Neural progenitor cell (in vitro differentiated cells): ENCODE results near the gene PHF12. TPM values are rescaled to one million over a fixed set of nuclear protein-coding genes. Genes with fewer than 3 reads are reported as not detected.

Source experiments
- DNase-seq: peaks from one replicate; pipeline ENCODE4 v3.0.0-alpha.2; 2016; ENCODE audit warnings: low spot score
- H2AFZ ChIP-seq: fragments of 200-600 bp; sonication (generic); replicated peaks from 2 replicates; pipeline ENCODE4 v1.6.1; 2016; ENCODE audit warnings: antibody characterized with exemption
- H3F3A ChIP-seq: fragments of 200-600 bp; sonication (generic); 2 replicates; pipeline ENCODE4 v1.6.1; 2016; ENCODE audit warnings: antibody characterized with exemption, low read depth
- H3K27ac ChIP-seq: fragments of 200-600 bp; sonication (generic); 2 replicates; pipeline ENCODE4 v1.5.1; 2016; ENCODE audit warnings: mild to moderate bottlenecking
- H3K27me3 ChIP-seq: fragments of 200-600 bp; sonication (generic); 2 replicates; pipeline ENCODE4 v1.6.1; 2016; ENCODE audit warnings: mild to moderate bottlenecking, moderate library complexity
- H3K36me3 ChIP-seq: fragments of 200-600 bp; sonication (generic); 2 replicates; pipeline ENCODE4 v1.5.1; 2016
- H3K4me1 ChIP-seq: fragments of 200-600 bp; sonication (generic); 2 replicates; pipeline ENCODE4 v1.6.1; 2016; ENCODE audit warnings: mixed run types
- H3K4me2 ChIP-seq: fragments of 200-600 bp; sonication (generic); 2 replicates; pipeline ENCODE4 v1.6.1; 2016
- H3K4me3 ChIP-seq: fragments of 200-600 bp; sonication (generic); 2 replicates; pipeline ENCODE4 v1.5.1; 2016
- H3K79me2 ChIP-seq: fragments of 200-600 bp; sonication (generic); 2 replicates; pipeline ENCODE4 v1.6.1; 2016; ENCODE audit warnings: low read depth
- H3K9ac ChIP-seq: fragments of 200-600 bp; sonication (generic); 2 replicates; pipeline ENCODE4 v1.6.1; 2016
- H3K9me3 ChIP-seq: fragments of 200-600 bp; sonication (generic); 2 replicates; pipeline ENCODE4 v1.5.1; 2016; ENCODE audit warnings: low read depth
- H4K20me1 ChIP-seq: fragments of 200-600 bp; sonication (generic); 2 replicates; pipeline ENCODE4 v1.6.1; 2016; ENCODE audit warnings: low read depth
- H3K27ac Mint-ChIP-seq: 3 replicates; pipeline ENCODE4 v1.8.0; 2021; ENCODE audit warnings: mixed read lengths
- H3K27me3 Mint-ChIP-seq: 2 replicates; pipeline ENCODE4 v1.8.0; 2022; ENCODE audit warnings: low read depth, mild to moderate bottlenecking, inconsistent platforms, moderate library complexity, mixed read lengths; ENCODE audit not compliant: insufficient read depth
- H3K36me3 Mint-ChIP-seq: 3 replicates; pipeline ENCODE4 v1.8.0; 2021; ENCODE audit warnings: mixed read lengths
- H3K4me1 Mint-ChIP-seq: 3 replicates; pipeline ENCODE4 v1.8.0; 2021; ENCODE audit warnings: mixed read lengths
- H3K4me3 Mint-ChIP-seq: 3 replicates; pipeline ENCODE4 v1.8.0; 2021; ENCODE audit warnings: mild to moderate bottlenecking, moderate library complexity, mixed read lengths
- H3K9me3 Mint-ChIP-seq: 3 replicates; pipeline ENCODE4 v1.8.0; 2020; ENCODE audit warnings: mixed read lengths
- CTCF ChIP-seq: fragments of 200-600 bp; sonication (generic); IDR thresholded peaks from 2 replicates; pipeline ENCODE4 v1.5.1; 2017; ENCODE audit warnings: antibody characterized with exemption, mild to moderate bottlenecking
- EZH2 ChIP-seq: fragments of 200-600 bp; sonication (generic); IDR thresholded peaks from 2 replicates; pipeline ENCODE4 v1.6.1; 2017; ENCODE audit warnings: antibody characterized with exemption, mild to moderate bottlenecking, moderate library complexity
- EZH2phosphoT487 ChIP-seq: fragments of 200-600 bp; sonication (generic); IDR thresholded peaks from 2 replicates; pipeline ENCODE4 v1.6.1; 2017; ENCODE audit warnings: antibody characterized with exemption
- total RNA-seq: library from RNA; depleted of rRNA; stranded (reverse); fragments of >200 nt; gene quantifications from 2 replicates; pipeline ENCODE4 v1.2.3, GENCODE V29; 2015; ENCODE audit warnings: low replicate concordance

The PHF12 gene
- total RNA-seq, 1 donor from 2014 or later: 49.1 TPM

- H3K9ac ChIP-seq: no peak overlapping the region
- Mint-ChIP-seq H3K27me3 (peaks cover 9% of the 10 kb centered on the region), H3K36me3 (no peaks in the 10 kb centered on the region), H3K4me3 (no peak overlapping the region), H3K27ac (no peak overlapping the region), H3K9me3 (no peaks in the 10 kb centered on the region), H3K4me1 (peaks cover 2% of the 10 kb centered on the region)
- no peak for DNase-seq
- H4K20me1 ChIP-seq: no peaks in the 10 kb centered on the region
- H3K4me2 ChIP-seq: no peak overlapping the region
- H3K9me3 ChIP-seq: no peaks in the 10 kb centered on the region
- peaks cover 2% of the 10 kb centered on the region for H3F3A ChIP-seq
- no peaks in the 10 kb centered on the region for H3K27me3 ChIP-seq
- no peak overlapping the region for H3K4me3 ChIP-seq
- H3K27ac ChIP-seq: no peak overlapping the region
- H2AFZ ChIP-seq: no peak overlapping the region
- TF ChIP-seq CTCF (no peak), EZH2 (no peak), EZH2phosphoT487 (no peak)
- H3K79me2 ChIP-seq: no peaks in the 10 kb centered on the region
- no peaks in the 10 kb centered on the region for H3K36me3 ChIP-seq
- no peaks in the 10 kb centered on the region for H3K4me1 ChIP-seq
Measured at GRCh38 chr17:28961391-28961790, 10.1 kb upstream of the PHF12 start.

- no peaks in the 10 kb centered on the region for H3K36me3 ChIP-seq
- Mint-ChIP-seq H3K27me3 (peaks cover 7% of the 10 kb centered on the region), H3K9me3 (no peaks in the 10 kb centered on the region), H3K4me3 (no peak overlapping the region), H3K36me3 (no peaks in the 10 kb centered on the region), H3K27ac (no peak overlapping the region), H3K4me1 (no peaks in the 10 kb centered on the region)
- no peak overlapping the region for H3K9ac ChIP-seq
- H3K27me3 ChIP-seq: no peaks in the 10 kb centered on the region
- H3F3A ChIP-seq: no peaks in the 10 kb centered on the region
- no peak for TF ChIP-seq EZH2phosphoT487
- no peak for TF ChIP-seq CTCF
- no peak for TF ChIP-seq EZH2
- no peak overlapping the region for H3K4me2 ChIP-seq
- DNase-seq: no peak
- no peak overlapping the region for H3K4me3 ChIP-seq
- no peaks in the 10 kb centered on the region for H3K4me1 ChIP-seq
- H3K27ac ChIP-seq: no peak overlapping the region
- H3K79me2 ChIP-seq: no peaks in the 10 kb centered on the region
- H4K20me1 ChIP-seq: no peaks in the 10 kb centered on the region
- no peak overlapping the region for H2AFZ ChIP-seq
- H3K9me3 ChIP-seq: no peaks in the 10 kb centered on the region
Measured at GRCh38 chr17:28960256-28961061, 9.1 kb upstream of the PHF12 start.

GRCh38 chr17:28959471-28959871, 8.2 kb upstream of the PHF12 start:
- Histone ChIP-seq H3K9me3 (no peaks in the 10 kb centered on the region), H3K27me3 (no peaks in the 10 kb centered on the region), H3K4me3 (no peak overlapping the region), H3K36me3 (no peaks in the 10 kb centered on the region), H3K79me2 (no peaks in the 10 kb centered on the region), H3K9ac (no peak overlapping the region), H3K27ac (no peak overlapping the region), H3K4me2 (no peak overlapping the region), H2AFZ (no peak overlapping the region), H4K20me1 (no peaks in the 10 kb centered on the region), H3F3A (no peaks in the 10 kb centered on the region), H3K4me1 (no peaks in the 10 kb centered on the region)
- DNase-seq: no peak
- Mint-ChIP-seq H3K36me3 (no peaks in the 10 kb centered on the region), H3K9me3 (no peaks in the 10 kb centered on the region), H3K4me1 (no peaks in the 10 kb centered on the region), H3K27ac (no peak overlapping the region), H3K27me3 (peaks cover 7% of the 10 kb centered on the region), H3K4me3 (no peak overlapping the region)
- TF ChIP-seq EZH2phosphoT487 (no peak), EZH2 (no peak), CTCF (no peak)
